ENCODE results near the gene DMD.

DMD gene

GRCh38 chrX:32987142-32987541 is 224.2 kb downstream of the DMD start:
- ATAC-seq (replicated peaks; ENCODE audit: extremely low read depth, poor library complexity, severe bottlenecking) (no peak), DNase-seq (ENCODE audit: low spot score in 2 of 2) (no peak)
- Mint-ChIP-seq H3K4me3 (no peak overlapping the region), H3K4me1 (no peaks in the 10 kb centered on the region), H3K36me3 (ENCODE audit: insufficient read depth) (no peaks in the 10 kb centered on the region), H3K27me3 (no peaks in the 10 kb centered on the region), H3K9me3 (no peaks in the 10 kb centered on the region), H3K27ac (ENCODE audit: low read depth) (no peak overlapping the region)

GRCh38 chrX:32985544-32985943 is 225.8 kb downstream of the DMD start:
- no peak overlapping the region for H3K4me3 Mint-ChIP-seq
- H3K27me3 Mint-ChIP-seq, result no peaks in the 10 kb centered on the region
- ATAC-seq (replicated peaks; ENCODE audit: extremely low read depth, poor library complexity, severe bottlenecking) (no peak), DNase-seq (ENCODE audit: low spot score in 2 of 2) (no peak)
- no peaks in the 10 kb centered on the region for H3K9me3 Mint-ChIP-seq
- H3K27ac Mint-ChIP-seq (ENCODE audit: low read depth), result no peak overlapping the region
- H3K36me3 Mint-ChIP-seq (ENCODE audit: insufficient read depth), result no peaks in the 10 kb centered on the region
- H3K4me1 Mint-ChIP-seq, result no peaks in the 10 kb centered on the region

- Mint-ChIP-seq H3K4me3 (no peak overlapping the region), H3K9me3 (no peaks in the 10 kb centered on the region), H3K27ac (ENCODE audit: low read depth) (no peak overlapping the region), H3K4me1 (no peaks in the 10 kb centered on the region), H3K36me3 (ENCODE audit: insufficient read depth) (no peaks in the 10 kb centered on the region), H3K27me3 (no peaks in the 10 kb centered on the region)
- DNase-seq (ENCODE audit: low spot score in 2 of 2) (no peak), ATAC-seq (replicated peaks; ENCODE audit: extremely low read depth, poor library complexity, severe bottlenecking) (no peak)
Observed at GRCh38 chrX:32966821-32967355, 244.5 kb downstream of the DMD start.

- Mint-ChIP-seq H3K36me3 (ENCODE audit: insufficient read depth) (no peaks in the 10 kb centered on the region), H3K4me3 (no peak overlapping the region), H3K27ac (ENCODE audit: low read depth) (no peak overlapping the region), H3K4me1 (no peaks in the 10 kb centered on the region), H3K9me3 (no peaks in the 10 kb centered on the region), H3K27me3 (no peaks in the 10 kb centered on the region)
- ATAC-seq (replicated peaks; ENCODE audit: extremely low read depth, poor library complexity, severe bottlenecking) (no peak), DNase-seq (ENCODE audit: low spot score in 2 of 2) (no peak)
Observed at GRCh38 chrX:32954125-32954524, 257.2 kb downstream of the DMD start.

GRCh38 chrX:32948130-32948529 is 263.2 kb downstream of the DMD start:
- Mint-ChIP-seq H3K27me3 (no peaks in the 10 kb centered on the region), H3K36me3 (ENCODE audit: insufficient read depth) (no peaks in the 10 kb centered on the region), H3K4me3 (no peak overlapping the region), H3K27ac (ENCODE audit: low read depth) (no peak overlapping the region), H3K9me3 (no peaks in the 10 kb centered on the region), H3K4me1 (no peaks in the 10 kb centered on the region)
- no peak for DNase-seq (ENCODE audit: low spot score in 2 of 2)
- no peak for ATAC-seq (replicated peaks; ENCODE audit: extremely low read depth, poor library complexity, severe bottlenecking)

- Mint-ChIP-seq H3K27ac (ENCODE audit: low read depth) (no peak overlapping the region), H3K4me1 (no peaks in the 10 kb centered on the region), H3K36me3 (ENCODE audit: insufficient read depth) (no peaks in the 10 kb centered on the region), H3K4me3 (no peak overlapping the region), H3K27me3 (no peaks in the 10 kb centered on the region), H3K9me3 (peaks cover 6% of the 10 kb centered on the region)
- DNase-seq (ENCODE audit: low spot score in 2 of 2) (no peak), ATAC-seq (replicated peaks; ENCODE audit: extremely low read depth, poor library complexity, severe bottlenecking) (no peak)
Observed at GRCh38 chrX:32937043-32937442, 274.3 kb downstream of the DMD start.

GRCh38 chrX:32933548-32933947 is 277.8 kb downstream of the DMD start:
- H3K9me3 Mint-ChIP-seq, result peaks cover 6% of the 10 kb centered on the region
- H3K36me3 Mint-ChIP-seq (ENCODE audit: insufficient read depth), result no peaks in the 10 kb centered on the region
- DNase-seq (ENCODE audit: low spot score in 2 of 2) (no peak), ATAC-seq (replicated peaks; ENCODE audit: extremely low read depth, poor library complexity, severe bottlenecking) (no peak)
- H3K4me1 Mint-ChIP-seq, result no peaks in the 10 kb centered on the region
- no peak overlapping the region for H3K4me3 Mint-ChIP-seq
- no peaks in the 10 kb centered on the region for H3K27me3 Mint-ChIP-seq
- no peak overlapping the region for H3K27ac Mint-ChIP-seq (ENCODE audit: low read depth)

- no peak overlapping the region for H3K4me3 Mint-ChIP-seq
- no peaks in the 10 kb centered on the region for H3K36me3 Mint-ChIP-seq (ENCODE audit: insufficient read depth)
- ATAC-seq (replicated peaks; ENCODE audit: extremely low read depth, poor library complexity, severe bottlenecking) (no peak), DNase-seq (ENCODE audit: low spot score in 2 of 2) (no peak)
- H3K9me3 Mint-ChIP-seq, result peaks cover 6% of the 10 kb centered on the region
- H3K27ac Mint-ChIP-seq (ENCODE audit: low read depth), result no peak overlapping the region
- no peaks in the 10 kb centered on the region for H3K4me1 Mint-ChIP-seq
- no peaks in the 10 kb centered on the region for H3K27me3 Mint-ChIP-seq
Observed at GRCh38 chrX:32929040-32929439, 282.3 kb downstream of the DMD start.

GRCh38 chrX:32896088-32896487 is 315.3 kb downstream of the DMD start:
- ATAC-seq (replicated peaks; ENCODE audit: extremely low read depth, poor library complexity, severe bottlenecking), result no peak
- no peak for DNase-seq (ENCODE audit: low spot score in 2 of 2)
- Mint-ChIP-seq H3K27ac (ENCODE audit: low read depth) (no peak overlapping the region), H3K9me3 (no peaks in the 10 kb centered on the region), H3K36me3 (ENCODE audit: insufficient read depth) (no peaks in the 10 kb centered on the region), H3K27me3 (no peaks in the 10 kb centered on the region), H3K4me1 (no peaks in the 10 kb centered on the region), H3K4me3 (no peak overlapping the region)

GRCh38 chrX:32894679-32895078 is 316.7 kb downstream of the DMD start:
- no peaks in the 10 kb centered on the region for H3K9me3 Mint-ChIP-seq
- no peaks in the 10 kb centered on the region for H3K27me3 Mint-ChIP-seq
- DNase-seq (ENCODE audit: low spot score in 2 of 2), result no peak
- ATAC-seq (replicated peaks; ENCODE audit: extremely low read depth, poor library complexity, severe bottlenecking), result no peak
- H3K4me1 Mint-ChIP-seq, result no peaks in the 10 kb centered on the region
- H3K27ac Mint-ChIP-seq (ENCODE audit: low read depth), result no peak overlapping the region
- H3K4me3 Mint-ChIP-seq, result no peak overlapping the region
- no peaks in the 10 kb centered on the region for H3K36me3 Mint-ChIP-seq (ENCODE audit: insufficient read depth)

- no peak for DNase-seq (ENCODE audit: low spot score in 2 of 2)
- H3K27ac Mint-ChIP-seq (ENCODE audit: low read depth), result no peak overlapping the region
- H3K9me3 Mint-ChIP-seq, result no peaks in the 10 kb centered on the region
- no peaks in the 10 kb centered on the region for H3K27me3 Mint-ChIP-seq
- no peak for ATAC-seq (replicated peaks; ENCODE audit: extremely low read depth, poor library complexity, severe bottlenecking)
- no peak overlapping the region for H3K4me3 Mint-ChIP-seq
- H3K36me3 Mint-ChIP-seq (ENCODE audit: insufficient read depth), result no peaks in the 10 kb centered on the region
- H3K4me1 Mint-ChIP-seq, result no peaks in the 10 kb centered on the region
Observed at GRCh38 chrX:32893751-32894150, 317.6 kb downstream of the DMD start.

- no peak overlapping the region for H3K27ac Mint-ChIP-seq (ENCODE audit: low read depth)
- no peak overlapping the region for H3K4me3 Mint-ChIP-seq
- no peaks in the 10 kb centered on the region for H3K27me3 Mint-ChIP-seq
- H3K4me1 Mint-ChIP-seq, result no peaks in the 10 kb centered on the region
- no peak for DNase-seq (ENCODE audit: low spot score in 2 of 2)
- peaks cover 11% of the 10 kb centered on the region for H3K9me3 Mint-ChIP-seq
- no peaks in the 10 kb centered on the region for H3K36me3 Mint-ChIP-seq (ENCODE audit: insufficient read depth)
- no peak for ATAC-seq (replicated peaks; ENCODE audit: extremely low read depth, poor library complexity, severe bottlenecking)
Observed at GRCh38 chrX:32877592-32877991, 333.8 kb downstream of the DMD start.

- Mint-ChIP-seq H3K36me3 (ENCODE audit: insufficient read depth) (peaks cover 2% of the 10 kb centered on the region), H3K9me3 (peaks cover 9% of the 10 kb centered on the region)
Observed at GRCh38 chrX:32874839-32875238, 336.5 kb downstream of the DMD start.

GRCh38 chrX:32873786-32874185 is 337.6 kb downstream of the DMD start:
- Mint-ChIP-seq H3K9me3 (peaks cover 5% of the 10 kb centered on the region), H3K4me3 (no peak overlapping the region)
- no peak for DNase-seq (ENCODE audit: low spot score in 2 of 2)

More at GRCh38 chrX:32874839-32875238, 336.5 kb downstream of the DMD start:
- no peak overlapping the region for H3K27ac Mint-ChIP-seq (ENCODE audit: low read depth)
- H3K4me1 Mint-ChIP-seq, result no peaks in the 10 kb centered on the region
- no peaks in the 10 kb centered on the region for H3K27me3 Mint-ChIP-seq
- ATAC-seq (replicated peaks; ENCODE audit: extremely low read depth, poor library complexity, severe bottlenecking), result no peak
- no peak for DNase-seq (ENCODE audit: low spot score in 2 of 2)
- H3K4me3 Mint-ChIP-seq, result no peak overlapping the region

More at GRCh38 chrX:32873786-32874185, 337.6 kb downstream of the DMD start:
- H3K36me3 Mint-ChIP-seq (ENCODE audit: insufficient read depth), result peaks cover 2% of the 10 kb centered on the region
- no peak for ATAC-seq (replicated peaks; ENCODE audit: extremely low read depth, poor library complexity, severe bottlenecking)
- H3K27ac Mint-ChIP-seq (ENCODE audit: low read depth), result no peak overlapping the region
- H3K4me1 Mint-ChIP-seq, result no peaks in the 10 kb centered on the region
- no peaks in the 10 kb centered on the region for H3K27me3 Mint-ChIP-seq

Data from central memory CD8-positive, alpha-beta T cell (primary cell).